Measurements from ENCODE around the gene GNRHR.

DNA sequence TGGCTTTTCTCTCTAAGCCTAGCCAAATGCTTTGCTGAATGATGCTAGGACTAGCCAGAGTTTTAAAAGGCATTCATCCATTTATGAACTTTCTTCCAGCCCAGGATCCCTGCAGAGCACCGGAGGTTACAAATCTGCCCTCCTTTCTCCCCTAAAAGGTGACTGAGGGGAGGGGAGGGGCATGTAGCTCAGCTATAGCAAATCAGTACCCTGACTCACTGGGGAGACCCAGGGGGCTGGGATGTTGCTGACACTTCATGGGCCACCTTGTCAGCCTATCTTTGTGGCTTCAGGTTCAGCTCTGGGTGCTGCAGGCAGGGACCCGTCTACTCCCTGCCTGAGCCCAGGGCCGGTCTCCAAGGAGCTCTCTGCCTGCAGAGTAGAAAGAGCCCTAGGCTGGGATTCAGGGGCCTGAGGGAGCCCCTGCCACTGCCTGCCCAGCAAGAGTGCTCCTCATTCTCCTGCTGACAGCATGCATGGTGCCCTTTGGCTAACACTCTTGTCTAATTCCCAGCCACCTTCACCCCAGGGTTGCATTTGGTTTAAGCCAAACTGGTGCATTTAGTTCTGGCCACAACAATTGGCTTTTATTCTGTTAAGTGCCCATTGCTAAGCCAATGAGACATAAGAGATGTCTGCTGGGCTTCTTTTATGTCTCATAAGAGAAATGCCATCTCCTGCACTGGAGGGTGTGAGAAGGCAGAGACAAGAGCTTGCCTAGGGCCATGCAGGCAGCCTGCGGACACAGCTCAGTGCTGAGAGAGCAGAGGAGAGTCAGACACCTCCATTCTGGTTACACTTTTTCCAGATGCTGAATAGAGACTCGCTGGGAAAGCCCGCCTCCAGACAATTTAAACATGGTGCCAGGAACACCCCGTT is 41.3 kb downstream of the GNRHR start:
- TF ChIP-seq CTCF (IDR thresholded peaks at IDR 0.05) (no peak), POLR2A (IDR thresholded peaks at IDR 0.05) (no peak)

Measured in Peyer's patch (tissue), 4 donors.